ENCODE data around the gene ALDH1L1.

DNA sequence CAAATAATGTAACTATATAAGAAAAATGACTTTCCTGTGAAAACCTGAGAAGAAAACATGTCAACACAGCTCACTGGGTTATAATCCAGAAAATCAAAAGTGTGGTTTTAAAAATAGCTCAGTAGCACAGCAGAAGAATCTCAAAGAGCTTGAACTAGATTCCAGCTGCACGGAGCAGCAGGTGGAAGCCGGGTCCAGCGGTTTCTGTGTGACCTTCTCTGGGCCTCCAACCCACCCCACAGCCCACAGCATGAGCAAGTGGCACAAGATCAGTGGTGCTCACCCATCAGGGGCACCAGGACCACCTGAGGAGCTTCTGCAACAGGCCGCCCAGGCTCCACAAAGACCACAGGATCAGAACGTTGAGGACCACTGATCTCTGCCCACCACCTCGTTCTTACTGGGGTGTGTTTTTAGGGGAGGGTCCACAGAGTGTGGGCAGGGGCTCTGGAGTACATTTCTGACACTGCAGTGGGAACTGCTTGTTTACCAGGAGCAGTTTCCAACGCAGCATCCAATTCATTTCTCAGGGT, 119.7 kb downstream of the ALDH1L1 start:
- TF ChIP-seq, protein P1, sequence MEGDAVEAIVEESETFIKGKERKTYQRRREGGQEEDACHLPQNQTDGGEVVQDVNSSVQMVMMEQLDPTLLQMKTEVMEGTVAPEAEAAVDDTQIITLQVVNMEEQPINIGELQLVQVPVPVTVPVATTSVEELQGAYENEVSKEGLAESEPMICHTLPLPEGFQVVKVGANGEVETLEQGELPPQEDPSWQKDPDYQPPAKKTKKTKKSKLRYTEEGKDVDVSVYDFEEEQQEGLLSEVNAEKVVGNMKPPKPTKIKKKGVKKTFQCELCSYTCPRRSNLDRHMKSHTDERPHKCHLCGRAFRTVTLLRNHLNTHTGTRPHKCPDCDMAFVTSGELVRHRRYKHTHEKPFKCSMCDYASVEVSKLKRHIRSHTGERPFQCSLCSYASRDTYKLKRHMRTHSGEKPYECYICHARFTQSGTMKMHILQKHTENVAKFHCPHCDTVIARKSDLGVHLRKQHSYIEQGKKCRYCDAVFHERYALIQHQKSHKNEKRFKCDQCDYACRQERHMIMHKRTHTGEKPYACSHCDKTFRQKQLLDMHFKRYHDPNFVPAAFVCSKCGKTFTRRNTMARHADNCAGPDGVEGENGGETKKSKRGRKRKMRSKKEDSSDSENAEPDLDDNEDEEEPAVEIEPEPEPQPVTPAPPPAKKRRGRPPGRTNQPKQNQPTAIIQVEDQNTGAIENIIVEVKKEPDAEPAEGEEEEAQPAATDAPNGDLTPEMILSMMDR (IDR thresholded peaks at IDR 0.05) = no peak
- TF ChIP-seq POLR2A (IDR thresholded peaks at IDR 0.05) = no peak
